ENCODE results near the gene AKAIN1.

DNA sequence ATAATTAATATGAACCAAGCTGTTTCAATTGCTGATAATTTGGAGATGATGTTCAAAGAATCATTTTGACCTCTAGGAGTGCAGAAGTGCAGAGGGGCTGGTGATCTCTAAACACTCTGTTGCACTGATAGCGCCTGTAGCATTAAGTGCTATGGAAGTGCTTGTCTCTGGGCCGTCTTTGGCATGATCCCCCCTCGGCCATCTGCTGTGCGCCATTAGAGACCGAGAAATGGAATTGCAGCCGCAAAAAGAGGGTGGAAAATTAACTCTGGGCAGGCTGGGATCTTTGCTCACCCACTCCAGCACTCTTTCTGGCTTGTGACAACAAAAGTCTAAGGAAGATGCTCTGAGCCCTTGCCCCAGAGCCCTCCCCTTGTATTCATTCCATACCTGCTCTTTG is 23.4 kb downstream of the AKAIN1 start:
- no peak for TF ChIP-seq POLR2AphosphoS5 (IDR thresholded peaks at IDR 0.05; ENCODE audit: low read depth, low read length)
- TF ChIP-seq, protein P1, sequence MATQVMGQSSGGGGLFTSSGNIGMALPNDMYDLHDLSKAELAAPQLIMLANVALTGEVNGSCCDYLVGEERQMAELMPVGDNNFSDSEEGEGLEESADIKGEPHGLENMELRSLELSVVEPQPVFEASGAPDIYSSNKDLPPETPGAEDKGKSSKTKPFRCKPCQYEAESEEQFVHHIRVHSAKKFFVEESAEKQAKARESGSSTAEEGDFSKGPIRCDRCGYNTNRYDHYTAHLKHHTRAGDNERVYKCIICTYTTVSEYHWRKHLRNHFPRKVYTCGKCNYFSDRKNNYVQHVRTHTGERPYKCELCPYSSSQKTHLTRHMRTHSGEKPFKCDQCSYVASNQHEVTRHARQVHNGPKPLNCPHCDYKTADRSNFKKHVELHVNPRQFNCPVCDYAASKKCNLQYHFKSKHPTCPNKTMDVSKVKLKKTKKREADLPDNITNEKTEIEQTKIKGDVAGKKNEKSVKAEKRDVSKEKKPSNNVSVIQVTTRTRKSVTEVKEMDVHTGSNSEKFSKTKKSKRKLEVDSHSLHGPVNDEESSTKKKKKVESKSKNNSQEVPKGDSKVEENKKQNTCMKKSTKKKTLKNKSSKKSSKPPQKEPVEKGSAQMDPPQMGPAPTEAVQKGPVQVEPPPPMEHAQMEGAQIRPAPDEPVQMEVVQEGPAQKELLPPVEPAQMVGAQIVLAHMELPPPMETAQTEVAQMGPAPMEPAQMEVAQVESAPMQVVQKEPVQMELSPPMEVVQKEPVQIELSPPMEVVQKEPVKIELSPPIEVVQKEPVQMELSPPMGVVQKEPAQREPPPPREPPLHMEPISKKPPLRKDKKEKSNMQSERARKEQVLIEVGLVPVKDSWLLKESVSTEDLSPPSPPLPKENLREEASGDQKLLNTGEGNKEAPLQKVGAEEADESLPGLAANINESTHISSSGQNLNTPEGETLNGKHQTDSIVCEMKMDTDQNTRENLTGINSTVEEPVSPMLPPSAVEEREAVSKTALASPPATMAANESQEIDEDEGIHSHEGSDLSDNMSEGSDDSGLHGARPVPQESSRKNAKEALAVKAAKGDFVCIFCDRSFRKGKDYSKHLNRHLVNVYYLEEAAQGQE (IDR thresholded peaks at IDR 0.05; ENCODE audit: insufficient read depth in 1 of 2, low read depth in 2 of 2, low read length in 2 of 2), result no peak
